ENCODE data around the gene NEK6.

GRCh38 chr9:124273427-124274160 lies 15.8 kb downstream of the NEK6 start:
- TF ChIP-seq, protein P1, sequence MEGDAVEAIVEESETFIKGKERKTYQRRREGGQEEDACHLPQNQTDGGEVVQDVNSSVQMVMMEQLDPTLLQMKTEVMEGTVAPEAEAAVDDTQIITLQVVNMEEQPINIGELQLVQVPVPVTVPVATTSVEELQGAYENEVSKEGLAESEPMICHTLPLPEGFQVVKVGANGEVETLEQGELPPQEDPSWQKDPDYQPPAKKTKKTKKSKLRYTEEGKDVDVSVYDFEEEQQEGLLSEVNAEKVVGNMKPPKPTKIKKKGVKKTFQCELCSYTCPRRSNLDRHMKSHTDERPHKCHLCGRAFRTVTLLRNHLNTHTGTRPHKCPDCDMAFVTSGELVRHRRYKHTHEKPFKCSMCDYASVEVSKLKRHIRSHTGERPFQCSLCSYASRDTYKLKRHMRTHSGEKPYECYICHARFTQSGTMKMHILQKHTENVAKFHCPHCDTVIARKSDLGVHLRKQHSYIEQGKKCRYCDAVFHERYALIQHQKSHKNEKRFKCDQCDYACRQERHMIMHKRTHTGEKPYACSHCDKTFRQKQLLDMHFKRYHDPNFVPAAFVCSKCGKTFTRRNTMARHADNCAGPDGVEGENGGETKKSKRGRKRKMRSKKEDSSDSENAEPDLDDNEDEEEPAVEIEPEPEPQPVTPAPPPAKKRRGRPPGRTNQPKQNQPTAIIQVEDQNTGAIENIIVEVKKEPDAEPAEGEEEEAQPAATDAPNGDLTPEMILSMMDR (IDR thresholded peaks at IDR 0.05; ENCODE audit: borderline replicate concordance, extremely low read depth, low read length, poor library complexity, severe bottlenecking): no peak
- no peak for TF ChIP-seq EZH2 (IDR thresholded peaks at IDR 0.05; ENCODE audit: borderline replicate concordance, low read depth, low read length, severe bottlenecking)
